Hepatocyte (in vitro differentiated cells): ENCODE results near the gene DPYD. TPM values are rescaled to one million over a fixed set of nuclear protein-coding genes. Genes with fewer than 3 reads are reported as not detected.

ENCODE experiments used
- DNase-seq: peaks from one replicate; pipeline ENCODE4 v3.0.0-alpha.2; 2016; ENCODE audit warnings: low spot score
- H2AFZ ChIP-seq: fragments of 200-600 bp; sonication (generic); 2 replicates; pipeline ENCODE4 v1.6.0; 2016; ENCODE audit warnings: antibody characterized with exemption, mild to moderate bottlenecking
- H3K27ac ChIP-seq: fragments of 200-600 bp; sonication (generic); 2 replicates; pipeline ENCODE4 v1.5.1; 2016; ENCODE audit warnings: mild to moderate bottlenecking
- H3K27me3 ChIP-seq: fragments of 200-600 bp; sonication (generic); 2 replicates; pipeline ENCODE4 v1.6.1; 2016
- H3K36me3 ChIP-seq: fragments of 200-600 bp; sonication (generic); replicated peaks from 2 replicates; pipeline ENCODE4 v1.5.1; 2016; ENCODE audit warnings: low read depth; ENCODE audit not compliant: insufficient read depth
- H3K4me1 ChIP-seq: fragments of 200-600 bp; sonication (generic); 2 replicates; pipeline ENCODE4 v1.5.1; 2016; ENCODE audit warnings: mild to moderate bottlenecking, moderate library complexity; ENCODE audit not compliant: insufficient read depth
- H3K4me2 ChIP-seq: fragments of 200-600 bp; sonication (generic); 2 replicates; pipeline ENCODE4 v1.6.0; 2016
- H3K4me3 ChIP-seq: fragments of 200-600 bp; sonication (generic); 2 replicates; pipeline ENCODE4 v1.5.1; 2016; ENCODE audit warnings: mild to moderate bottlenecking
- H3K79me2 ChIP-seq: fragments of 200-600 bp; sonication (generic); 2 replicates; pipeline ENCODE4 v1.6.0; 2017; ENCODE audit warnings: mild to moderate bottlenecking
- H3K9me2 ChIP-seq: fragments of 200-600 bp; sonication (generic); replicated peaks from 2 replicates; pipeline ENCODE4 v1.6.0; 2017; ENCODE audit warnings: mild to moderate bottlenecking; ENCODE audit not compliant: insufficient read depth
- H3K9me3 ChIP-seq: fragments of 200-600 bp; sonication (generic); 2 replicates; pipeline ENCODE4 v1.5.1; 2016; ENCODE audit warnings: low read depth, mild to moderate bottlenecking
- H4K20me1 ChIP-seq: fragments of 200-600 bp; sonication (generic); 2 replicates; pipeline ENCODE4 v1.6.0; 2016; ENCODE audit warnings: mild to moderate bottlenecking; ENCODE audit not compliant: insufficient read depth, poor library complexity, severe bottlenecking
- EZH2 ChIP-seq: fragments of 200-600 bp; sonication (generic); IDR thresholded peaks from 2 replicates; pipeline ENCODE4 v1.6.1; 2016; ENCODE audit warnings: antibody characterized with exemption, mild to moderate bottlenecking, borderline replicate concordance
- EZH2phosphoT487 ChIP-seq: fragments of 200-600 bp; sonication (generic); IDR thresholded peaks from one replicate; pipeline ENCODE4 v1.6.1; 2018; ENCODE audit warnings: antibody characterized with exemption, mild to moderate bottlenecking, low read depth, moderate library complexity; ENCODE audit not compliant: unreplicated experiment, severe bottlenecking
- whole genome bisulfite sequencing: methylation state at CpG from one replicate; pipeline ENCODE4 v1.1.6; 2016; ENCODE audit warnings: low lambda C conversion rate; ENCODE audit errors: missing lambda C conversion rate; 5-methylcytosine and 5-hydroxymethylcytosine counted together
- polyA plus RNA-seq: library from polyadenylated mRNA; unstranded; fragments of >200 nt; fragmentation: Nextera tagmentation; extraction: Ambion mirVana; gene quantifications from 2 replicates; pipeline ENCODE4 v1.2.1, GENCODE V29; 2016
- total RNA-seq: library from RNA; depleted of rRNA; stranded (reverse); fragments of >200 nt; gene quantifications from 2 replicates; pipeline ENCODE4 v1.2.3, GENCODE V29; 2014
- TF ChIP-seq, protein P1 (sequence below): fragments of 200-600 bp; sonication (generic); IDR thresholded peaks from 2 replicates; pipeline ENCODE4 v1.5.1; 2016; ENCODE audit warnings: antibody characterized with exemption, mild to moderate bottlenecking; ENCODE audit not compliant: poor library complexity

The DPYD gene
- total and polyA plus RNA-seq, 2 experiments from 2014 or later, result 7.5 to 21.8 TPM

DNA sequence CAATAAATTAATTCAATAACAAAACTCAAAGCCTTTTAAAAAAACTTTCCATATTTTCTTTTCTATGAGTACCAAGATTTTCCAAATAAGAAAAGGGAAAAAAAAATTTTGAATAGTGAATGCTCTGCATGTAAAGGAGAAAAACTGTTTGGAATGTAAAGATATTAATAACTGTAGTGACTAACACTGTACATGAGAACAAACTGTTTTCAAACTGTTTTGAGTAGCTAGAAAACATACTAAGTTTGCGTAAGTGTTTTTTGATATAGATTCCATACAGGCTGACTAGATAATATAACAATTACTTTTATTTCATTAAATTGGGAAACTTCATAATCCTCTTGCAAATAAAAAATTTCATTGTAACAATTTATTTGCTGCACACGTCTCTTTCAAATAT, 150.5 kb downstream of the DPYD start:
- Histone ChIP-seq H3K4me1 (no peaks in the 10 kb centered on the region), H3K4me2 (no peak overlapping the region), H3K79me2 (no peaks in the 10 kb centered on the region), H3K36me3 (no peaks in the 10 kb centered on the region), H3K4me3 (no peak overlapping the region), H3K27me3 (no peaks in the 10 kb centered on the region), H3K27ac (no peak overlapping the region), H2AFZ (no peak overlapping the region), H3K9me2 (no peaks in the 10 kb centered on the region), H3K9me3 (no peaks in the 10 kb centered on the region), H4K20me1 (no peaks in the 10 kb centered on the region)
- WGBS, result 92% methylated on average over 2 of the region's 2 CpGs
- DNase-seq, result no peak
- TF ChIP-seq, protein P1, sequence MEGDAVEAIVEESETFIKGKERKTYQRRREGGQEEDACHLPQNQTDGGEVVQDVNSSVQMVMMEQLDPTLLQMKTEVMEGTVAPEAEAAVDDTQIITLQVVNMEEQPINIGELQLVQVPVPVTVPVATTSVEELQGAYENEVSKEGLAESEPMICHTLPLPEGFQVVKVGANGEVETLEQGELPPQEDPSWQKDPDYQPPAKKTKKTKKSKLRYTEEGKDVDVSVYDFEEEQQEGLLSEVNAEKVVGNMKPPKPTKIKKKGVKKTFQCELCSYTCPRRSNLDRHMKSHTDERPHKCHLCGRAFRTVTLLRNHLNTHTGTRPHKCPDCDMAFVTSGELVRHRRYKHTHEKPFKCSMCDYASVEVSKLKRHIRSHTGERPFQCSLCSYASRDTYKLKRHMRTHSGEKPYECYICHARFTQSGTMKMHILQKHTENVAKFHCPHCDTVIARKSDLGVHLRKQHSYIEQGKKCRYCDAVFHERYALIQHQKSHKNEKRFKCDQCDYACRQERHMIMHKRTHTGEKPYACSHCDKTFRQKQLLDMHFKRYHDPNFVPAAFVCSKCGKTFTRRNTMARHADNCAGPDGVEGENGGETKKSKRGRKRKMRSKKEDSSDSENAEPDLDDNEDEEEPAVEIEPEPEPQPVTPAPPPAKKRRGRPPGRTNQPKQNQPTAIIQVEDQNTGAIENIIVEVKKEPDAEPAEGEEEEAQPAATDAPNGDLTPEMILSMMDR, result no peak
- TF ChIP-seq EZH2 (no peak), EZH2phosphoT487 (no peak)

DNA sequence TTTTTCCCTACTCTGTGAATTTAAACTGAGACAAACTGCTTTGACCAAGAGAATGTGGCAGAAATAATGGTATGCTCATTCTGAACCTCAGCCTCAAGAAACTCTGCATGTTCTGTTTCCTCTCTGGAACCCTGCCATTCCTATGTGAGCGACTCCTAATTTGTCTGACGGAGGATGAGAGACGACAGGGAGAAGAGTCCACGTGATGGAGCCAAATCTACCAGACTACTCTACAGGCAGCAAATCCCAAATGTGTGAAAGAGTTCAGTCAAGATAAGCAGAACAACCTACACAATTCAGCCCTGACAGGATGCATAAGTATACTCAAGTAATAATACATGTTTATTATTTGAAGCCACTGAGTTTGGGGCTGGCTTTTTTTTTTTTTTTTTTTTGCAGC, 153.5 kb downstream of the DPYD start:
- Histone ChIP-seq H3K36me3 (no peaks in the 10 kb centered on the region), H3K9me2 (no peaks in the 10 kb centered on the region), H3K4me3 (no peak overlapping the region), H3K4me1 (no peaks in the 10 kb centered on the region), H3K9me3 (no peaks in the 10 kb centered on the region), H3K27me3 (no peaks in the 10 kb centered on the region), H3K27ac (no peak overlapping the region), H3K79me2 (no peaks in the 10 kb centered on the region), H3K4me2 (no peak overlapping the region), H2AFZ (no peak overlapping the region), H4K20me1 (no peaks in the 10 kb centered on the region)
- TF ChIP-seq, protein P1, result no peak
- TF ChIP-seq EZH2 (no peak), EZH2phosphoT487 (no peak)
- DNase-seq, result no peak
- 89% methylated on average over 4 of the region's 4 CpGs for WGBS

DNA sequence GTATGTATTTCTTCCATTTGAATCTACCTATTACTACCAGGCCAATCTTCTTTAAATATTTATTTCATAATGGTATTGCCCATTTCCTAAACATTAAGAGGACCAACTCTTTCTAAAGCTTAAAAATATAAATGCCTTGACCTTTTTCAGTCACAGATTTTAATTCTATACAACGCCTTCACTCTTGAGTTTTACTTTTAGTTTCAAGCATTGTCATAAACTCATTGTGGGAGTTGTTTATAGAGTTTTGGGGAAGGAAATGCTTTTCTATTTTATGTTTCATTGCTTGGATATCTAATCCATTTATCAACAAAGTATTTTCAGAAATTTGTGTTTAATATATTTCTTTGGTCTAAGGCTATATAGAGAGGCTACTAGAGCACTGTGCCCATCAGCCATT, 155.8 kb downstream of the DPYD start:
- Histone ChIP-seq H3K4me1 (no peaks in the 10 kb centered on the region), H3K36me3 (no peaks in the 10 kb centered on the region), H3K9me2 (no peaks in the 10 kb centered on the region), H4K20me1 (no peaks in the 10 kb centered on the region), H3K27ac (no peak overlapping the region), H3K9me3 (no peaks in the 10 kb centered on the region), H3K79me2 (no peaks in the 10 kb centered on the region), H2AFZ (no peak overlapping the region), H3K27me3 (no peaks in the 10 kb centered on the region), H3K4me2 (no peak overlapping the region), H3K4me3 (no peak overlapping the region)
- DNase-seq, result no peak
- TF ChIP-seq, protein P1, result no peak
- TF ChIP-seq EZH2phosphoT487 (no peak), EZH2 (no peak)
- WGBS, result 98% methylated on average over 1 of the region's 1 CpG

DNA sequence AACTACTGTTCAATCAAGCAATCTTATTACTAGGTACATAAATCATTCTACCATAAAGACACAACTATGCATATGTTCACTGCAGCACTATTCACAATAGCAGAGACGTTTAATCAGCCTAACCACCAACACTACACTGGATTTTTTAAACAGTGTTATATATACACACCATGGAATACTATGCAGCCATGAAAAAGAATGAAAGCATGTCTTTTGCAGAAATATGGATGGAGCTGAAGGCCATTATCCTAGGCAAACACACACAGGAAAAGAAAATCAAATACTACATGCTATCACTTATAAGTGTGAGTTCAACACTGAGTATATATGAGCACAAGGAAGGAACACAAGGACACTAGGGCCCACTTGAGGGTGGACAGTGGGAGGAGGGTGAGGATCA, 159.2 kb downstream of the DPYD start:
- no peak overlapping the region for H2AFZ ChIP-seq
- no peaks in the 10 kb centered on the region for H3K9me2 ChIP-seq
- H3K4me2 ChIP-seq, result no peak overlapping the region
- H3K4me1 ChIP-seq, result no peaks in the 10 kb centered on the region
- no peak overlapping the region for H3K27ac ChIP-seq
- no peaks in the 10 kb centered on the region for H3K9me3 ChIP-seq
- TF ChIP-seq, protein P1, result no peak
- TF ChIP-seq EZH2 (no peak), EZH2phosphoT487 (no peak)
- WGBS, result 71% methylated on average over 1 of the region's 1 CpG
- H3K4me3 ChIP-seq, result no peak overlapping the region
- DNase-seq, result no peak
- H3K27me3 ChIP-seq, result no peaks in the 10 kb centered on the region
- no peaks in the 10 kb centered on the region for H3K36me3 ChIP-seq
- no peaks in the 10 kb centered on the region for H3K79me2 ChIP-seq
- no peaks in the 10 kb centered on the region for H4K20me1 ChIP-seq
